Endothelial cell of umbilical vein (primary cell): ENCODE data around the gene NUP214. TPM values are rescaled to one million over a fixed set of nuclear protein-coding genes. Genes with fewer than 3 reads are reported as not detected.

Experiments used
- BruUV-seq: library from RNA; stranded (reverse); fragments of 400-500 nt; replicated peaks from 2 replicates; lab custom pipeline; 2021; lab: Mats Ljungman, UMichigan
- CTCF ChIA-PET: fragments of 300-600, 350-600 bp; sonication (Branson Sonifier 250); formaldehyde crosslinking; loops from one replicate; lab custom pipeline; 2021; ENCODE audit warnings: antibody characterized with exemption, inconsistent platforms; lab: Charles Lee
- POLR2A ChIA-PET: fragments of 300-600, 350-600 bp; sonication (Branson Sonifier 250); formaldehyde crosslinking; loops from one replicate; lab custom pipeline; 2021; ENCODE audit warnings: antibody characterized with exemption, inconsistent platforms; lab: Charles Lee
- DNase-seq: peaks from one replicate; pipeline ENCODE4 v3.0.0-alpha.2; 2011; ENCODE audit warnings: low read depth, low spot score
- FAIRE-seq: peaks from 2 replicates; lab custom pipeline; 2011; peaks lifted over from hg19 to GRCh38; lab: Jason Lieb, UNC
- H2AFZ ChIP-seq: 2 replicates; pipeline ENCODE4 v1.6.0; 2012; ENCODE audit warnings: low read depth, low read length, control low read depth, inconsistent platforms
- H3K27ac ChIP-seq: 2 replicates; pipeline ENCODE4 v1.5.1; 2011; ENCODE audit warnings: low read depth, mild to moderate bottlenecking, control low read depth, low read length, moderate library complexity; ENCODE audit not compliant: insufficient read depth
- H3K27me3 ChIP-seq, 2 experiments: 2 replicates each; pipeline versions ENCODE4 v1.6.0 to v1.6.1; 2011; ENCODE audit warnings: low read length in 2 of 2, mixed read lengths in 1 of 2; ENCODE audit not compliant: control insufficient read depth in 2 of 2, insufficient read depth in 2 of 2
- H3K36me3 ChIP-seq, 2 experiments: 2 replicates in 1 of 2; 3 replicates in 1 of 2; pipeline ENCODE4 v1.5.1; 2011; ENCODE audit warnings: low read length in 2 of 2, mild to moderate bottlenecking in 1 of 2, moderate library complexity in 1 of 2; ENCODE audit not compliant: control insufficient read depth in 2 of 2, insufficient read depth in 2 of 2; ENCODE audit errors: extremely low read depth in 1 of 2
- H3K4me1 ChIP-seq: 3 replicates; pipeline ENCODE4 v1.5.1; 2011; ENCODE audit warnings: mild to moderate bottlenecking, low read length; ENCODE audit not compliant: control insufficient read depth, insufficient read depth; ENCODE audit errors: extremely low read depth
- H3K4me2 ChIP-seq: 2 replicates; pipeline ENCODE4 v1.6.1; 2011; ENCODE audit warnings: low read length, control low read depth, mixed read lengths; ENCODE audit not compliant: insufficient read depth
- H3K4me3 ChIP-seq, 3 experiments: fragments of 200-600 bp in 1 of 3; sonication (generic), shearing (Covaris generic) in 1 of 3; replicated peaks in 1 of 3; 2 replicates each; pipeline ENCODE4 v1.5.1; 2011 to 2016; ENCODE audit warnings: control low read depth in 3 of 3, low read length in 3 of 3, mild to moderate bottlenecking in 2 of 3, inconsistent platforms in 1 of 3, low read depth in 1 of 3, moderate library complexity in 1 of 3; ENCODE audit not compliant: insufficient read depth in 1 of 3
- H3K79me2 ChIP-seq: 2 replicates; pipeline ENCODE4 v1.6.0; 2012; ENCODE audit warnings: low read length, inconsistent platforms; ENCODE audit not compliant: control insufficient read depth, insufficient read depth
- H3K9ac ChIP-seq: replicated peaks from 2 replicates; pipeline ENCODE3; 2011; ENCODE audit warnings: low read length, control low read depth; ENCODE audit not compliant: insufficient read depth; ENCODE audit errors: extremely low read depth
- H3K9me1 ChIP-seq: replicated peaks from 3 replicates; pipeline ENCODE4 v1.6.0; 2011; ENCODE audit warnings: mild to moderate bottlenecking, low read length; ENCODE audit not compliant: control insufficient read depth, insufficient read depth; ENCODE audit errors: extremely low read depth
- H3K9me3 ChIP-seq: replicated peaks from 2 replicates; pipeline ENCODE4 v1.5.1; 2012; ENCODE audit warnings: low read length, inconsistent platforms; ENCODE audit not compliant: control insufficient read depth, insufficient read depth
- H4K20me1 ChIP-seq: replicated peaks from 2 replicates; pipeline ENCODE3; 2011; ENCODE audit warnings: mild to moderate bottlenecking, low read length; ENCODE audit not compliant: control insufficient read depth, insufficient read depth; ENCODE audit errors: extremely low read depth
- CTCF ChIP-seq, 2 donors: IDR thresholded peaks; 1 replicate in 1 of 2; 2 replicates in 1 of 2; pipeline ENCODE4 v1.5.1; 2011; ENCODE audit warnings: low read length in 2 of 2, mild to moderate bottlenecking in 2 of 2, moderate library complexity in 2 of 2, control low read depth in 1 of 2, inconsistent platforms in 1 of 2, low read depth in 1 of 2; ENCODE audit not compliant: insufficient read depth in 1 of 2; ENCODE audit errors: extremely low read depth in 1 of 2
- EZH2 ChIP-seq: IDR thresholded peaks from 2 replicates; pipeline ENCODE4 v1.6.1; 2012; ENCODE audit warnings: borderline replicate concordance, low read depth, mild to moderate bottlenecking, moderate library complexity, low read length, inconsistent platforms; ENCODE audit not compliant: severe bottlenecking
- FOS ChIP-seq: IDR thresholded peaks from 2 replicates; pipeline ENCODE4 v1.6.1; 2011; ENCODE audit warnings: mild to moderate bottlenecking, low read length, moderate library complexity, borderline replicate concordance; ENCODE audit not compliant: insufficient read depth
- GATA2 ChIP-seq: IDR thresholded peaks from 2 replicates; pipeline ENCODE4 v1.7.0; 2011; ENCODE audit warnings: low read depth, mild to moderate bottlenecking, moderate library complexity, mixed read lengths, low read length; ENCODE audit not compliant: insufficient read length, insufficient read depth
- JUN ChIP-seq: IDR thresholded peaks from 2 replicates; pipeline ENCODE4 v1.6.1; 2011; ENCODE audit warnings: borderline replicate concordance, low read depth; ENCODE audit not compliant: insufficient read length, insufficient read depth
- MAX ChIP-seq: IDR thresholded peaks from 2 replicates; pipeline ENCODE4 v1.6.1; 2011; ENCODE audit not compliant: insufficient read depth, insufficient read length
- MYC ChIP-seq: IDR thresholded peaks from one replicate; pipeline ENCODE4 v1.6.1; 2011; ENCODE audit warnings: mild to moderate bottlenecking, low read depth, low read length
- POLR2A ChIP-seq: IDR thresholded peaks from 2 replicates; pipeline ENCODE4 v1.6.1; 2012; ENCODE audit warnings: low read depth, mild to moderate bottlenecking, control low read depth, low read length
- POLR2AphosphoS5 ChIP-seq: IDR thresholded peaks from 2 replicates; pipeline ENCODE4 v1.6.1; 2012; ENCODE audit warnings: low read depth, mild to moderate bottlenecking, control low read depth, low read length, moderate library complexity; ENCODE audit not compliant: insufficient read depth
- dilution Hi-C: fragments of 300-500 bp; cut with MboI; formaldehyde crosslinking; loops from one replicate; pipeline ENCODE4 v1.15.0; 2019; ENCODE audit warnings: low sequenced_read_pairs; ENCODE audit not compliant: extremely low pct_ligation_motif_present
- intact Hi-C: fragments of 100-400 bp; cut with micrococcal nuclease; formaldehyde crosslinking; loops from one replicate; pipeline ENCODE4 v1.10.0; 2022
- polyA plus RNA-seq, 4 experiments: library from polyadenylated mRNA; depleted of rRNA in 3 of 4; stranded (reverse) in 3 of 4; unstranded in 1 of 4; fragments of >200 nt; gene quantifications; 2 replicates each; pipeline versions ENCODE4 v1.2.1 to v1.2.3, GENCODE V29; 2011 to 2012; ENCODE audit warnings: missing spikeins in 1 of 4
- total RNA-seq: library from RNA; stranded (reverse); gene quantifications from 2 replicates; pipeline ENCODE4 v1.2.3, GENCODE V29; 2021

The NUP214 gene
- total and polyA plus RNA-seq, 2 donors (not counting 3 experiments of a cell fraction or from before 2014, with no cell fraction given) = 28.7 to 65.9 TPM

GRCh38 chr9:131276094-131276888 is 150.9 kb downstream of the NUP214 start, which contains the start of gene FAM78A:
Gene FAM78A, minus strand, starts transcription at chr9:131276510. Its CDS starts 331 bp downstream, at chr9:131276179.
- intact Hi-C loops = loop anchor here (1.0 kb wide), 1 partner anchor 98 kb away; no protein-coding TSS in a partner anchor
- Histone ChIP-seq H3K36me3 (peaks cover 0 to 2% of the 10 kb centered on the region in 2 experiments), H2AFZ (peak within 1 kb of the TSS; percentile 80), H3K79me2 (peaks cover 45% of the 10 kb centered on the region), H3K27me3 (peaks cover 3 to 4% of the 10 kb centered on the region in 2 experiments), H3K4me1 (peaks cover 40% of the 10 kb centered on the region), H3K27ac (peak within 1 kb of the TSS; percentile 73), H3K9ac (peak within 1 kb of the TSS; percentile 78), H4K20me1 (no peaks in the 10 kb centered on the region), H3K4me3 (peak within 1 kb of the TSS; percentile 64 to 81 (median 70)), H3K4me2 (peak within 1 kb of the TSS; percentile 69), H3K9me1 (no peaks in the 10 kb centered on the region), H3K9me3 (no peaks in the 10 kb centered on the region)
- DNase-seq (peak; percentile 60), FAIRE-seq (peak; percentile 82)
- TF ChIP-seq FOS (no peak), GATA2 (no peak)
- BruUV-seq = TSS peak; percentile 29
- dilution Hi-C loops = no loop called here
- ChIA-PET CTCF (interaction anchor here (0.6 to 4.9 kb wide), 8 partner anchors 20 to 98 kb away, joined by 3 to 42 read pairs (median 7); no protein-coding TSS in a partner anchor), POLR2A (no interaction called here)

- peaks cover 7 to 8% of the 10 kb centered on the region in 2 experiments for H3K27me3 ChIP-seq
- H3K36me3 ChIP-seq = peaks cover 0 to 2% of the 10 kb centered on the region in 2 experiments
- POLR2A ChIA-PET = no interaction called here
- CTCF ChIA-PET = interaction anchor here (0.6 to 4.9 kb wide), 8 partner anchors 20 to 99 kb away, joined by 3 to 42 read pairs (median 7); no protein-coding TSS in a partner anchor
- H3K4me1 ChIP-seq = peaks cover 37% of the 10 kb centered on the region
- BruUV-seq = no TSS peak
- intact Hi-C loops (loop anchor here (1.0 kb wide), 1 partner anchor 99 kb away; no protein-coding TSS in a partner anchor), dilution Hi-C loops (no loop called here)
- H3K4me3 ChIP-seq = peak overlapping the region; percentile 33 to 81 (median 70)
- peak; percentile 29 for DNase-seq
- peak overlapping the region; percentile 27 for H2AFZ ChIP-seq
- peak; percentile 24 for FAIRE-seq
- TF ChIP-seq MAX = no peak
- TF ChIP-seq POLR2A = no peak
- no peak for TF ChIP-seq EZH2
- no peak for TF ChIP-seq GATA2
- TF ChIP-seq MYC = no peak
- no peak for TF ChIP-seq POLR2AphosphoS5
- TF ChIP-seq CTCF (IDR thresholded peaks at IDR 0.05; ENCODE audit: extremely low read depth in 1 of 2, insufficient read depth in 1 of 2, low read depth in 1 of 2, low read length in 2 of 2) = no peak
- no peak for TF ChIP-seq FOS
- TF ChIP-seq JUN = no peak
- no peak overlapping the region for H3K27ac ChIP-seq
- no peaks in the 10 kb centered on the region for H3K9me1 ChIP-seq
- H3K9ac ChIP-seq = peak overlapping the region; percentile 35
- no peaks in the 10 kb centered on the region for H3K9me3 ChIP-seq
- H3K4me2 ChIP-seq = peak overlapping the region; percentile 69
- H4K20me1 ChIP-seq = no peaks in the 10 kb centered on the region
- H3K79me2 ChIP-seq = peaks cover 41% of the 10 kb centered on the region
These were observed 151.5 kb downstream of the NUP214 start for GRCh38 chr9:131276891-131277286.
